HepG2 (cell line): Measurements from ENCODE around the gene SPATC1L.

Experiments used
- FOXP1 ChIP-seq, 2 experiments: fragments of 450-650 bp in 1 of 2; IDR thresholded peaks; 2 replicates each; pipeline ENCODE4 v1.6.1; 2017 to 2018; ENCODE audit warnings: antibody characterized with exemption in 1 of 2
- HOXA9 ChIP-seq: sonication (generic); formaldehyde crosslinking; IDR thresholded peaks from 2 replicates; pipeline ENCODE4 v1.8.1; 2022; ENCODE audit warnings: missing genetic modification reagents, mild to moderate bottlenecking, moderate library complexity, borderline replicate concordance
- JUND ChIP-seq: sonication (generic); formaldehyde crosslinking; IDR thresholded peaks from 2 replicates; pipeline ENCODE4 v1.8.0; 2022; ENCODE audit warnings: mild to moderate bottlenecking, missing genetic modification reagents
- PCBP2 ChIP-seq: fragments of 200-400 bp; formaldehyde crosslinking; optimal IDR thresholded peaks from 2 replicates; pipeline ENCODE3; 2018; ENCODE audit warnings: low read length, low read depth; ENCODE audit not compliant: poor library complexity, severe bottlenecking
- TP53 ChIP-seq: sonication (generic); formaldehyde crosslinking; conservative IDR thresholded peaks from 2 replicates; pipeline ENCODE4 v1.4.0; 2020; ENCODE audit warnings: missing genetic modification reagents
- U2AF2 ChIP-seq: fragments of 200-400 bp; formaldehyde crosslinking; IDR thresholded peaks from 2 replicates; pipeline ENCODE4 v1.6.1; 2017; ENCODE audit warnings: low read depth, mild to moderate bottlenecking, low read length
- ZC3H4 ChIP-seq: sonication (generic); formaldehyde crosslinking; IDR thresholded peaks from 2 replicates; pipeline ENCODE4 v1.4.0; 2020; ENCODE audit warnings: missing genetic modification reagents, borderline replicate concordance
- ZNF207 ChIP-seq: fragments of 450-650 bp; IDR thresholded peaks from 2 replicates; pipeline ENCODE4 v1.6.1; 2016; ENCODE audit warnings: antibody characterized with exemption, borderline replicate concordance
- TF ChIP-seq, protein P1 (sequence below): sonication (generic); formaldehyde crosslinking; IDR thresholded peaks from 2 replicates; pipeline ENCODE4 v1.8.1; 2023; ENCODE audit warnings: mild to moderate bottlenecking, missing genetic modification reagents

DNA sequence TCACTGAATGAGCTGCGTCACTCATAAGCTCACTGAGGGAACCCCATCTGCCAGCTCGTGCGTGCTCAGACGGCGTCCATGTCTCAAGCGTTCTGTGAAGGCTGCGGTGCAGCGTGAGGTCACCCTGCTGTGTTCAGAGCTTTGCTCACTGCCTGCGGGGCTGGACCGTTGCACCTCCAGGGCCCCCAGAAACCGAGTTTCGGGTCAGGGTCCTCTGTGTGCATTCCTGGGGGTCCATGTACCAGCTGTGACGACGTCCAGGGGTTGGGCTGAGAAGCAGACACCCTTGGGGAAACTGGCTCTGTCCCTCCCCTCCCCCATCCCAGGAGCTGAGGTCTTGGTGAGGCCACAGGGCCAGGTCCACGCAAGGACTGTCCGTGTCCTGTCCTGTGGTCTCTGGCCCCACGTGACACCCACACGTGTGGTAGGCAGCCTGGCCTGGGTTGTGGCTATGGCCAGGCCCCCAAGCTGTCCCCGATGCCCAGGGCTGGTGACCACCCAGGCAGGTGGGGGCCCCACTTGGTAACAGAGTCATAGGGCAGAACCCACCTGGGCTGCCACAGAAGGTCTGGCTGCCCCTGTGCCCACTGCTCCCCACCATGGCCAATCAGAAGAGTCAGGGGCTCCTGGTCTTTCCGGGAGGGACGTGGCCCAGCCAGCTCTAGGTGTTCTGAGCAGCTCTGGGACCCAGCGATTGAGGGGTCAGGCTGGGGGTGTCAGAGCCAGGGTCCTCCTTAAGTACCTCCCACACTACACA is 53.2 kb downstream of the SPATC1L start:
- no peak for TF ChIP-seq U2AF2
- no peak for TF ChIP-seq TP53 (CRISPR knock-in tag)
- no peak for TF ChIP-seq ZNF207
- TF ChIP-seq, protein P1, sequence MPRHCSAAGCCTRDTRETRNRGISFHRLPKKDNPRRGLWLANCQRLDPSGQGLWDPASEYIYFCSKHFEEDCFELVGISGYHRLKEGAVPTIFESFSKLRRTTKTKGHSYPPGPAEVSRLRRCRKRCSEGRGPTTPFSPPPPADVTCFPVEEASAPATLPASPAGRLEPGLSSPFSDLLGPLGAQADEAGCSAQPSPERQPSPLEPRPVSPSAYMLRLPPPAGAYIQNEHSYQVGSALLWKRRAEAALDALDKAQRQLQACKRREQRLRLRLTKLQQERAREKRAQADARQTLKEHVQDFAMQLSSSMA (CRISPR knock-in tag): no peak
- TF ChIP-seq HOXA9: no peak
- no peak for TF ChIP-seq ZC3H4 (CRISPR knock-in tag)
- no peak for TF ChIP-seq FOXP1 (IDR thresholded peaks at IDR 0.05)
- TF ChIP-seq FOXP1 (CRISPR knock-in tag; IDR thresholded peaks at IDR 0.05): no peak
- no peak for TF ChIP-seq JUND (CRISPR knock-in tag)
- TF ChIP-seq PCBP2: no peak
